Natural killer cell (primary cell): ENCODE data around the gene NLGN2. TPM values are rescaled to one million over a fixed set of nuclear protein-coding genes. Genes with fewer than 3 reads are reported as not detected.

ENCODE experiments used
- ATAC-seq, 3 donors: fragments of 150-1000 bp in 2 of 3; fragments of 200-7000 bp in 1 of 3; cut with Tn5 transposase; 1 replicate in 1 of 3; 2 replicates in 2 of 3; pipeline ENCODE4 v1.10.0; 2021; ENCODE audit warnings: mild to moderate bottlenecking in 2 of 3, moderate library complexity in 2 of 3
- DNase-seq, 2 donors: peaks; one replicate each; pipeline versions ENCODE4 v3.0.0 to v3.0.0-alpha.2; 2013 to 2021; ENCODE audit warnings: mixed read lengths in 1 of 2
- H3K27ac ChIP-seq: one replicate; pipeline ENCODE4 v1.5.1; 2013; ENCODE audit warnings: mild to moderate bottlenecking, low read length
- H3K27me3 ChIP-seq: one replicate; pipeline ENCODE4 v1.6.1; 2013; ENCODE audit warnings: low read length; ENCODE audit not compliant: control insufficient read depth, insufficient read depth
- H3K36me3 ChIP-seq: one replicate; pipeline ENCODE4 v1.6.1; 2013; ENCODE audit warnings: low read length; ENCODE audit not compliant: control insufficient read depth, insufficient read depth
- H3K4me1 ChIP-seq: one replicate; pipeline ENCODE4 v1.6.1; 2013; ENCODE audit warnings: low read length; ENCODE audit not compliant: control insufficient read depth, insufficient read depth
- H3K4me3 ChIP-seq: one replicate; pipeline ENCODE4 v1.5.1; 2013; ENCODE audit warnings: low read length
- H3K9me3 ChIP-seq: one replicate; pipeline ENCODE4 v1.6.1; 2013; ENCODE audit warnings: low read length; ENCODE audit not compliant: control insufficient read depth, insufficient read depth
- H3K27ac Mint-ChIP-seq, 2 donors: one replicate each; pipeline ENCODE4 v1.8.0; 2022; ENCODE audit warnings: mild to moderate bottlenecking in 2 of 2, mixed read lengths in 2 of 2, moderate library complexity in 1 of 2
- H3K27me3 Mint-ChIP-seq, 2 donors: one replicate each; pipeline ENCODE4 v1.8.0; 2022; ENCODE audit warnings: low read depth in 2 of 2, mixed read lengths in 2 of 2
- H3K36me3 Mint-ChIP-seq: one replicate; pipeline ENCODE4 v1.8.0; 2022; ENCODE audit warnings: mixed read lengths
- H3K4me1 Mint-ChIP-seq, 2 donors: one replicate each; pipeline ENCODE4 v1.8.0; 2022; ENCODE audit warnings: mixed read lengths in 2 of 2
- H3K4me3 Mint-ChIP-seq: one replicate; pipeline ENCODE4 v1.8.0; 2022; ENCODE audit warnings: mild to moderate bottlenecking, moderate library complexity, mixed read lengths
- H3K9me3 Mint-ChIP-seq, 2 donors: one replicate each; pipeline ENCODE4 v1.8.0; 2022; ENCODE audit warnings: mixed read lengths in 2 of 2
- WGBS: methylation state at CpG from one replicate; pipeline ENCODE4 v1.1.7; 2013; ENCODE audit warnings: missing lambda C conversion rate; ENCODE audit not compliant: insufficient coverage; 5-methylcytosine and 5-hydroxymethylcytosine counted together
- intact Hi-C: fragments of 100-400 bp; cut with micrococcal nuclease; formaldehyde crosslinking; loops from one replicate; pipeline ENCODE4 v1.14.2; 2022
- total RNA-seq, 4 donors: library from RNA; stranded (reverse); fragments of 120-200 nt in 1 of 4; gene quantifications; one replicate each; pipeline versions ENCODE4 v1.2.3 to v1.2.4, GENCODE V29; 2013 to 2022
- TF ChIP-seq, protein P1 (sequence below): fragments of 200-600 bp; IDR thresholded peaks from one replicate; pipeline ENCODE4 v1.8.0; 2022; ENCODE audit warnings: antibody characterized with exemption

Gene NLGN2
- total RNA-seq, 3 donors from 2014 or later (not counting 1 experiment from before 2014, with no cell fraction given) = 2.8 to 3.4 (median 3.1) TPM

DNA sequence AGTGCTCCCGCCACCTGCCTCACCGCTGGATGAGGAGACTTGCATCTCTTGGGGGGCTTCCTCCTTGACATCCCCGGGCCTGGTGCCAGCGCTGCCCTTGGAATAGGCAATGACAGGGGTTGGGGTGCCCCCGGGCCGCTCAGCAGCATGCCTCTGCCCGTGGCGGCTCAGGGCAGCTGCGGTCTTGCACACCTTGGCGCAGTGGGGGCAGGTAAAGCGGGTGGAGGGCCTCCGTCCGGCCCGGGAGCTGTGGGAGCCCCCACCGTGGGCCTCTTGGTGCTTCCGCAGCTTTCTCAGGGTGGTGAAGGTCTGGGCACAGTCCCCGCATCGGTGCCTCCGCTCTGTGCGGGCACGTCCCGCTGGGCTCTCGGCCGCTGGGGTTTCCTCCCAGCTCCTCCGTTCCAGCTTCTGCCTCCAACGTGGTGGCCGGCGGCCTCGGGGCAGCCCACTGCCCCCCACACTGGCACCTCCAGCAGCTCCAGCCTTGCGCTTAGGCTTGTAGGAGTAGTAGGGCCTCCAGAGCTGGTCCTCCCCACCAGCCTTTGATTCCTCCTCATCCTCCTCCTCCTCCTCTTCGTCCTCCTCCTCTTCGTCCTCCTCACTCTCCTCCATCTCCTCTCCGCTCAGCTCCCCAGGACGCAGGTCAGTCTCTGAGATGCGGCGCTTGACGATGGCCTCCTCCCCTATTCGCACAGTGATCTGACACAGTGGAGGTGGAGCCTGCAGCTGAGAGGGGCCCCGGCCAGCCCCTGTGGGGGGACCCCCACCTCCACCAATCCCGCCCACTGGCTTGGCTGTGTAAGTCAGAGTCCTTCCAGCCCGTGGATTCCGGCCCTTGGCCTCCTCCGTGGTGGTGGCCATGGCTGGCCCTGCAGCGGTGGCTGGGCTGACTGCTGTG is 55.1 kb downstream of the NLGN2 start:
- no peak for DNase-seq
- Histone ChIP-seq H3K4me1 (peaks cover 12% of the 10 kb centered on the region), H3K9me3 (no peaks in the 10 kb centered on the region), H3K27me3 (no peaks in the 10 kb centered on the region), H3K4me3 (no peak overlapping the region), H3K27ac (no peak overlapping the region), H3K36me3 (peaks cover 35% of the 10 kb centered on the region)
- no peak overlapping the region for H3K4me3 Mint-ChIP-seq
- peak overlapping the region in 1 of 2 donors; percentile 27 for H3K27ac Mint-ChIP-seq
- peaks cover 11 to 23% of the 10 kb centered on the region in 2 donors for H3K4me1 Mint-ChIP-seq
- ATAC-seq = peak in 1 of 3 donors; percentile 6
- TF ChIP-seq, protein P1, sequence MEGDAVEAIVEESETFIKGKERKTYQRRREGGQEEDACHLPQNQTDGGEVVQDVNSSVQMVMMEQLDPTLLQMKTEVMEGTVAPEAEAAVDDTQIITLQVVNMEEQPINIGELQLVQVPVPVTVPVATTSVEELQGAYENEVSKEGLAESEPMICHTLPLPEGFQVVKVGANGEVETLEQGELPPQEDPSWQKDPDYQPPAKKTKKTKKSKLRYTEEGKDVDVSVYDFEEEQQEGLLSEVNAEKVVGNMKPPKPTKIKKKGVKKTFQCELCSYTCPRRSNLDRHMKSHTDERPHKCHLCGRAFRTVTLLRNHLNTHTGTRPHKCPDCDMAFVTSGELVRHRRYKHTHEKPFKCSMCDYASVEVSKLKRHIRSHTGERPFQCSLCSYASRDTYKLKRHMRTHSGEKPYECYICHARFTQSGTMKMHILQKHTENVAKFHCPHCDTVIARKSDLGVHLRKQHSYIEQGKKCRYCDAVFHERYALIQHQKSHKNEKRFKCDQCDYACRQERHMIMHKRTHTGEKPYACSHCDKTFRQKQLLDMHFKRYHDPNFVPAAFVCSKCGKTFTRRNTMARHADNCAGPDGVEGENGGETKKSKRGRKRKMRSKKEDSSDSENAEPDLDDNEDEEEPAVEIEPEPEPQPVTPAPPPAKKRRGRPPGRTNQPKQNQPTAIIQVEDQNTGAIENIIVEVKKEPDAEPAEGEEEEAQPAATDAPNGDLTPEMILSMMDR = no peak
- H3K36me3 Mint-ChIP-seq = no peaks in the 10 kb centered on the region
- intact Hi-C loops = no loop called here
- no peaks in the 10 kb centered on the region for H3K9me3 Mint-ChIP-seq
- no peaks in the 10 kb centered on the region for H3K27me3 Mint-ChIP-seq
- 95% methylated on average over 44 of the region's 44 CpGs for WGBS

DNA sequence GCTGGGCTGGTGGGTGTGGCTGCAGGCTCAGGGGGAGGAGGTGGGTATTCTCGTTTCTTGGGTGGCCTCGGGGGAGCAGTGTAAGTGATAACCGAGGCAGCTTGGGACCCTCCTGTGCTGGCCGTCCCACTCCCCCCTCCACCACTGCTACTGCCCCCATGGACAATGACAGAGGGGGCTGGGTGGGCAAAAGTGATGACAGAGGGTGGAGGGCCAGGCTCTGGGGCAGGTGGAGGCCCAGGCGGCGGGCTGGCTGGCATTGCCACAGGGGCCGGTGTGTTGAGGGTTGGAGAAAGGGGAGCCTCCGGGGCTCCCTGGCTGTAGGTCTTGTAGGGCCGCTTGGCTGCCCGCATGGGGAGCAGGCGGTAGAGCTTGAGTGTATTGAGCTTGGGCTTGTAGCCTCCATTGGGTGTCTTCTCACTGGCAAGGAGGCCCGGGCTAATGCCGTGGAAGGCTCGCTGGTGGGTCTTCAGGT is 55.8 kb downstream of the NLGN2 start:
- H3K27me3 ChIP-seq = no peaks in the 10 kb centered on the region
- no peak for DNase-seq

DNA sequence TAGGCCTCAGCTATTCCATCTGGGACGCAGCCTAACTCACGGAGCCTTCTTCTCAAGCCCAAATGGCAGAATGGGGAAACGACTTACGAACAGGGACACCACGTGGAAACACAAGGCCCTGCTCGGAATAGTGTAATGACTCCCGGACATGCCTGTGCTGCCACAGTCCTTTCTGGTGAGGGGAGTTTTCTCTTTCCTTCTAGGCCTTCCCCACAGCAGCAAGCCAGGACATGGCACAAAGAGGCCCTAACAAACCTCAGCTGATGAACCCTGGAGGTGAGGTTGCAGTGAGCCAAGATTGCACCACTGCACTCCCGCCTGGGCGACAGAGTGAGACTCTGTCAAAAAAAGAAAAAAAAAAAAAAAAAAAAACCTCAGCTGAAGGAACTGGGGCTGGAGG is 56.4 kb downstream of the NLGN2 start:
- Mint-ChIP-seq H3K27ac (no peak overlapping the region), H3K9me3 (no peaks in the 10 kb centered on the region), H3K4me3 (no peak overlapping the region), H3K4me1 (peaks cover 11 to 30% of the 10 kb centered on the region in 2 donors), H3K27me3 (no peaks in the 10 kb centered on the region), H3K36me3 (no peaks in the 10 kb centered on the region)
- ATAC-seq = no peak
- no peak overlapping the region for H3K4me3 ChIP-seq
- no peaks in the 10 kb centered on the region for H3K9me3 ChIP-seq
- 96% methylated on average over 9 of the region's 9 CpGs for WGBS
- peaks cover 35% of the 10 kb centered on the region for H3K36me3 ChIP-seq
- no peak for DNase-seq
- H3K27ac ChIP-seq = no peak overlapping the region
- TF ChIP-seq, protein P1 = no peak
- H3K27me3 ChIP-seq = no peaks in the 10 kb centered on the region
- intact Hi-C loops = no loop called here
- peaks cover 12% of the 10 kb centered on the region for H3K4me1 ChIP-seq

More for the DNA sequence above, 55.8 kb downstream of the NLGN2 start:
- H3K27me3 Mint-ChIP-seq = no peaks in the 10 kb centered on the region
- H3K27ac Mint-ChIP-seq = peak overlapping the region in 1 of 2 donors; percentile 27
- ATAC-seq = no peak
- peaks cover 35% of the 10 kb centered on the region for H3K36me3 ChIP-seq
- H3K4me3 ChIP-seq = no peak overlapping the region
- no peaks in the 10 kb centered on the region for H3K9me3 ChIP-seq
- peaks cover 12% of the 10 kb centered on the region for H3K4me1 ChIP-seq
- H3K27ac ChIP-seq = no peak overlapping the region
- 97% methylated on average over 10 of the region's 14 CpGs for WGBS
- TF ChIP-seq, protein P1 = no peak
- H3K4me1 Mint-ChIP-seq = peaks cover 11 to 25% of the 10 kb centered on the region in 2 donors
- intact Hi-C loops = no loop called here
- no peaks in the 10 kb centered on the region for H3K36me3 Mint-ChIP-seq
- no peak overlapping the region for H3K4me3 Mint-ChIP-seq
- no peaks in the 10 kb centered on the region for H3K9me3 Mint-ChIP-seq
